ENCODE data around the gene EVC. TPM values are rescaled to one million over a fixed set of nuclear protein-coding genes. Genes with fewer than 3 reads are reported as not detected.

EVC gene
- total and polyA plus RNA-seq, 2 donors from 2014 or later: 7.8 to 159 TPM

- TF ChIP-seq CTCF (IDR thresholded peaks at IDR 0.05; ENCODE audit: borderline replicate concordance, extremely low read depth, insufficient read depth): no peak
- intact Hi-C loops (cut with DNase I): no loop called here
- Histone ChIP-seq H3K36me3 (ENCODE audit: control insufficient read depth in 2 of 3, insufficient read depth in 3 of 3, low read length in 3 of 3) (peaks cover 16 to 34% (median 29%) of the 10 kb centered on the region in 3 donors), H3K9me3 (ENCODE audit: control insufficient read depth in 2 of 3, insufficient read depth in 1 of 3, low read length in 3 of 3) (no peaks in the 10 kb centered on the region), H3K4me3 (ENCODE audit: low read length in 3 of 3) (no peak overlapping the region), H3K9ac (ENCODE audit: low read length in 3 of 3) (no peak overlapping the region), H3K27me3 (ENCODE audit: control insufficient read depth, insufficient read depth, low read length) (no peaks in the 10 kb centered on the region), H3K4me1 (ENCODE audit: control insufficient read depth in 2 of 3, insufficient read depth in 2 of 3, low read depth in 1 of 3, low read length in 3 of 3) (peaks cover 0 to 9% (median 0%) of the 10 kb centered on the region in 3 donors), H3K27ac (ENCODE audit: low read depth in 2 of 2, low read length in 2 of 2) (no peak overlapping the region)
- FAIRE-seq (no peak), DNase-seq (no peak)
Measured at GRCh38 chr4:5823542-5824211, 112.7 kb downstream of the EVC start.

DNA sequence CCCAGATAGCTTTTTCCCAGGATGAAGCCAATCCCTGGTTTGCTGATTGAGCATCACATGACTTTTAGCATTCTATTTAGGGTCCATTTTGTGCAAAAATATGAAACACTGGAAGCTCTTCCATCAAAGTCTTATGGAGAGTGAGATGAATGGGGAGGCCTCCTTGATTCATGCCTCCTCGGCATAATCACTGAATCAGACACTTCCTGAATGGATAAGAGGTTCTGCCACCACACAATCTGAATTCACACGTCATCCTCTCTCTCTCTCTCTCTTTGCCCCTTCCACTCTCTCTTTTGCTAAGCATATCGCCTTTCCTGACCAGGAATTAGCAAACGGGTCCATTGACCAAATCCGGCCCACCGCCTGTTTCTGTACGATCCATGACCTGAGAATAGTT is 113.2 kb downstream of the EVC start:
- intact Hi-C loops (cut with DNase I): no loop called here
- FAIRE-seq: no peak
- H3K4me1 ChIP-seq (ENCODE audit: control insufficient read depth in 2 of 3, insufficient read depth in 2 of 3, low read depth in 1 of 3, low read length in 3 of 3): peaks cover 0 to 9% (median 0%) of the 10 kb centered on the region in 3 donors
- peaks cover 16 to 29% (median 29%) of the 10 kb centered on the region in 3 donors for H3K36me3 ChIP-seq (ENCODE audit: control insufficient read depth in 2 of 3, insufficient read depth in 3 of 3, low read length in 3 of 3)
- no peak overlapping the region for H3K27ac ChIP-seq (ENCODE audit: low read depth in 2 of 2, low read length in 2 of 2)
- no peak overlapping the region for H3K9ac ChIP-seq (ENCODE audit: low read length in 3 of 3)
- no peaks in the 10 kb centered on the region for H3K27me3 ChIP-seq (ENCODE audit: control insufficient read depth, insufficient read depth, low read length)
- DNase-seq: no peak
- no peak for TF ChIP-seq CTCF (IDR thresholded peaks at IDR 0.05; ENCODE audit: borderline replicate concordance, extremely low read depth, insufficient read depth)
- H3K9me3 ChIP-seq (ENCODE audit: control insufficient read depth in 2 of 3, insufficient read depth in 1 of 3, low read length in 3 of 3): no peaks in the 10 kb centered on the region
- H3K4me3 ChIP-seq (ENCODE audit: low read length in 3 of 3): no peak overlapping the region

DNA sequence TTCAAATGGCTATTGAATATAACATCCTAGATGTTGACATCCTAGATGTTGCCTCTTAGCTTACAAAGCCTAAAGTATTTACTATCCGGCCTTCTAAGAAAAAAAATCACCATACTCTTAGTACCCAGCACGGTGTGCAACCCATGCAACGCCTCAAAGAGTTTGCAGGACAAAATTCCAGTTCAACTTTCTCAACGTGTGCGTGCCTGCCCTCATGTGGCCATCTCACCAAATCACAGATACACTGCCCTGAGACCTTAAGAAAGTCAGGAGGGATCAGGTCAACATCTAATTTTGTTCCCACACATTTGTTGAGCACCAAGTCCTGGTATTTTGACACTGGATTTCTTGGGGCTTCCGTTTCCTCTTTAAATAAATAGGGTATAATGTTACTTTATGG is 113.6 kb downstream of the EVC start:
- Histone ChIP-seq H3K36me3 (ENCODE audit: control insufficient read depth in 2 of 3, insufficient read depth in 3 of 3, low read length in 3 of 3) (peaks cover 16 to 26% (median 25%) of the 10 kb centered on the region in 3 donors), H3K9me3 (ENCODE audit: control insufficient read depth in 2 of 3, insufficient read depth in 1 of 3, low read length in 3 of 3) (no peaks in the 10 kb centered on the region), H3K4me3 (ENCODE audit: low read length in 3 of 3) (no peak overlapping the region), H3K27ac (ENCODE audit: low read depth in 2 of 2, low read length in 2 of 2) (no peak overlapping the region), H3K27me3 (ENCODE audit: control insufficient read depth, insufficient read depth, low read length) (no peaks in the 10 kb centered on the region), H3K4me1 (ENCODE audit: control insufficient read depth in 2 of 3, insufficient read depth in 2 of 3, low read depth in 1 of 3, low read length in 3 of 3) (peaks cover 0 to 9% (median 0%) of the 10 kb centered on the region in 3 donors), H3K9ac (ENCODE audit: low read length in 3 of 3) (no peak overlapping the region)
- DNase-seq (peak in 2 of 5 donors; percentile 33 to 43), FAIRE-seq (no peak)
- peak; percentile 26 for TF ChIP-seq CTCF (IDR thresholded peaks at IDR 0.05; ENCODE audit: borderline replicate concordance, extremely low read depth, insufficient read depth)
- intact Hi-C loops (cut with DNase I): no loop called here
